Erythroblast (primary cell): Measurements from ENCODE around the gene TWIST2.

Experiments
- DNase-seq, 2 experiments: peaks; one replicate each; lab custom pipeline; 2025; lab: John Stamatoyannopoulos, UW
- GATA1 ChIP-seq: IDR thresholded peaks from 2 replicates; pipeline ENCODE4 v1.6.1; 2011; ENCODE audit warnings: low read depth, mild to moderate bottlenecking, control low read depth, low read length, moderate library complexity
- POLR2A ChIP-seq: IDR thresholded peaks from 2 replicates; pipeline ENCODE4 v1.6.1; 2011; ENCODE audit warnings: mild to moderate bottlenecking, low read length

TWIST2 gene

DNA sequence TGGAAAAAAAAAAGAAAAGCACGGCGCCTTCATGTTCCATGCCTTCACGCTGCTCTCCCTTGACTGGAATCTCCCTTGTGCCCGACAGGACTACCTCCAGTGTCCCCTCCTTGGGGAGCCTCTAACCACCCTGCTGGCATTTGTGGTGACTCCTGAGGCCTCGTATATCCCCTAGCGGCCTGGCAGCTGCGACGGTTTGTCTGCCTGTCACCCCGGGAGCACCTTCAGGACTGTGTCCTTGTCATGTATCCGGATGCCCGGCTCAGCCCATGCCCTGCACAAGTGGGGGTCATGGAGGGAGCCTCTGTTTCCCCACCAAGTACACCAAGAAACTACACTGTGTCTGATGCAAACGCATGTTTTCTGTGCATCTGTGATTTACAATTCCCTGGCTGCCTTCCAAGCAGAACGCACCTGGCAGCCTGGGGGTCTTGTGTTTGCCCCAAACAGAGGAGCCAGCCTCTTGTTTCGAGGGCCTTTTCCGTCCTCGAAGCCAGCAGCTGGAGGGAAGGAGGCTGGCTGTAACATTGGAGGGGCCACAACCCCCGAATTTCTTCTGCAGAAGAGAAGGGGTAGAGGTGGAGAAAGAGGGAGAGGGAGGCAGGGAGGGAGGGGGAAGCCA is 18.9 kb downstream of the TWIST2 start:
- no peak for TF ChIP-seq GATA1
- no peak for TF ChIP-seq POLR2A

DNA sequence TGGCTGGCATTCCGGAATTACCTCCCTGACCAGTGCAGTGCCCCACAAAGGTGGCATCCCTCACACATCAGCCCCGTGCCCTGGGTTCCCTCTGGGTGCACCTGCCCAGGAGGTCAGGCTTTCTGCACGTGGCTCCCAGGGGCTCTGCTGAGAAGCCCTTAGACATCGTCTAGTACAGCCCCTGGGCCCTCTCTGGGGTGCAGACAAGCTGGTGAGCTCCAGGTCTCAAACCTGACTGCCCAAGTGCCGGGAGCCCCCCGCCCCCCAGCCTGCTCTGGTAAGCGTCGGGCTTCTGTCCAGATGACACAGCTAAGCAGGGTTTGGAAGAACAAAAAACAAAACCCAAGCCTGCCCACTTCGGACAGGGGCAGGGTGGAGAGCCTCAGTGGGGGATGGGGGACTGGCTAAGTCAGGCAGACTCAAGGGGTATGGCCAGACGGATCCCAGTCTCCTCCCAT is 20.2 kb downstream of the TWIST2 start:
- TF ChIP-seq POLR2A (no peak), GATA1 (no peak)
- no peak for DNase-seq

More for the DNA sequence above, 18.9 kb downstream of the TWIST2 start:
- no peak for DNase-seq

DNA sequence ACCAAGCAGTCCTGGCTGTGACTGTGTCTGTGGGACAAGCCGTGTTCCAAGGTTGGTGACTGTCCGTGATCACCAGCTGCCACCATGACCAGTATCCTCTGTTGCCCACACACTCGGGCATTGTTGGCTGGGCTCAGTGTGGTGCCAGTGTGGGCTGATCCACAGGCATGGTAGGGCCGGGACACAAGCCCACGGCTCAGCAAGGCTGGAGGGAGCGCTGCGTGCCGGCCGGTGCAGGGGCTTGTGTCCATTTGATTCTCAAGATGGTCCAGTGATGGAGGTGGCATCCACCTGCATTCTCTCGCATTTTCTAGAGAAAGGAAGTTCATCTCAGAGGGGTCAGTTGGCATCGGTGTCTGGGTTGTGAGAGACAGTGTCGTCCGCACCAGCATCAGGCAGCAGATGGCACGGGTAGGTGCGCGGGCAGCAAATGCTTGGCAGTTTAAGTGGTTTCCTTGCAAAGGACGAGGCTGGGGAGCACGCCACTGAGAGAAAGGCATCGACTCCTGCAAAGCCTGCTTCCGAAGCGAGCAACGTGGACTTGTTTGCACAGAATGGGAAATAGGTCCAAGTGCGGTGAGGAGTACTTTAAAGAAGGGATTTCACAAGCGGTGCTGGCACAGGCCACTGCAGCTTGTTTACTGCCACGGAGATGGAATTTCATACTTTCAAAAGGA is 20.9 kb downstream of the TWIST2 start:
- DNase-seq = no peak
- TF ChIP-seq POLR2A = no peak
- no peak for TF ChIP-seq GATA1

GRCh38 chr2:238869293-238870124 is 21.6 kb downstream of the TWIST2 start:
- no peak for TF ChIP-seq GATA1
- no peak for TF ChIP-seq POLR2A
- peak in 1 of 2 experiments; percentile 42 for DNase-seq

GRCh38 chr2:238870261-238870660 is 22.4 kb downstream of the TWIST2 start:
- DNase-seq = peak in 1 of 2 experiments; percentile 16
- TF ChIP-seq GATA1 (no peak), POLR2A (no peak)

GRCh38 chr2:238872026-238872425 is 24.1 kb downstream of the TWIST2 start:
- TF ChIP-seq POLR2A (no peak), GATA1 (no peak)
- no peak for DNase-seq

GRCh38 chr2:238872628-238873380 is 24.9 kb downstream of the TWIST2 start:
- TF ChIP-seq POLR2A (no peak), GATA1 (no peak)
- DNase-seq = no peak

DNA sequence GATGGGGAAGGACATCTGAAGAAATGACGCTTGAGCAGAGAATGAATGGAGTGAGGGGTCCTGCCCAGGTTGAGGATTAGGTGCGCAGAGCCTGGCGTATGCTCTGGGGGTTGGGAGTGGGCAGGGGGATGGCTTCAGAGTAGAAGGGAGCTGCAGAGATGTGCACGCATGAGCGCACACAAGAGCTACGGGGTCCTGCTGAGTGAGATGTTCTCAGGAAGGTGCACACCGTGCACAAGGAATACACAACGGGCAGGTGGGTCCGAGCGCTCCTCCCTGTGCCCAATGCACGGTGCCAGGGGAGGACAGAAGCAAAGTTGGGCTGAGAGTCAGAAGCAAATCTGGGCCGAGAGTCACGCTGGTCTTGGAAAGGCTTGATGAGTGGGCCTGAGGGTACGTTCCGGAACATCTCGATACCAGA is 25.5 kb downstream of the TWIST2 start:
- TF ChIP-seq POLR2A (no peak), GATA1 (no peak)
- DNase-seq = no peak

- DNase-seq = no peak
- TF ChIP-seq POLR2A (no peak), GATA1 (no peak)
These were observed 26.0 kb downstream of the TWIST2 start for GRCh38 chr2:238873841-238874240.

DNA sequence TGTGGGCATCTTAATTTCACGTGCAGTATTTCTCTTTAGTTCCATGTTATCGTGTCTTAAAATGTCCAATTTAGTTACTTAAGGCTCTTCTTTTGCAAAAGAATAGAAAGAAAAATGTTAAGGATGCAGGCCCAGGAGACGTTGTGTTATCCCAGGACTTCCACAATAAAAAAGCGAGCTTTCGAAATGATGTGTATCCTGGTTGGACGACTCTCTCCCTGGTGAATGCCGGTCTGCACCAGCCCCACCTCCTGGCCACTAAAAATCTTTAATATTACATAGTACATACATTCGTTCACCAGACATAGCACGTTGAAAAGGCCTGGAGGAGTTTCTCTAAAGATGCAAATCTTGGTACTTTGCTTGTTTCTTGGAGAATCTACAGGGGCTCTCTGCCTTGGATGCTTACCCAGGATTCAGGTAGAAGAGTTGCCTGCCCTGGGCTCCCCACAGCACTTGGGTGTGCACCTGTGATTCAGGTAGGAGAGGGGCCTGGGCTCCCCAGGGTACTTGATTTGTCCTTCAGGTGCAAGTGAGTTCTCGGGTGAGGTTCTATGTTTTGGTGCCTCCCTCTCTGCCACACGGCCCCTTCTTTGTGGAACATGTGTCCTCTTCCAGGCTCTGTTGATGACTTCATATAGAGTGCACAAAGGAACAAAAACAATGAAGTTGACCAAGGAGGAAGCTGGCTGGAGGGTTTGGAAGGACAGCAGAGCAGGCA is 26.6 kb downstream of the TWIST2 start:
- DNase-seq = no peak
- TF ChIP-seq GATA1 (no peak), POLR2A (no peak)

DNA sequence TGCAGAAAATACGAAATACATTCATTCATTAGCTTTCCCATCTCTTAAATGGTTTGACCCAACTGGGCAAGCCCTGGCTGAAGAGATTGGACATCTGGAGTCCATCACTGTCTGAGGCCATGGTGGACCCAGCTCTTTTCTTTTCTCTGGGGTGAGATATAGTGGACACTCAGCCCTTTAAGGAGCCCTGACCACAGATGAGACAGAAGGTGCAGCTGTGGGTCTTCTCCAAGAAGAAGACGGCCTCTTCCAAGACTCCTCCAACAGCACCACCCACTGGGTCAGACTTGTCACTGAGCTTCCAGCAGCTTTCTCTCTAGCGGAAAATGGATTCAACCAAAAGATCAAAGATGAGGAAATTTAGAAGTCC is 27.2 kb downstream of the TWIST2 start:
- no peak for DNase-seq

GRCh38 chr2:238875471-238876231 is 27.8 kb downstream of the TWIST2 start:
- TF ChIP-seq POLR2A (no peak), GATA1 (no peak)
- no peak for DNase-seq

More for the DNA sequence above, 27.2 kb downstream of the TWIST2 start:
- TF ChIP-seq POLR2A (no peak), GATA1 (no peak)
